ENCODE data around the gene RASL11B. TPM values are rescaled to one million over a fixed set of nuclear protein-coding genes. Genes with fewer than 3 reads are reported as not detected.

The RASL11B gene
- total and polyA plus RNA-seq, 2 donors (not counting 3 experiments of a cell fraction or from before 2014, with no cell fraction given), result 0.83 TPM; not detected in 1

- TF ChIP-seq POLR2A (IDR thresholded peaks at IDR 0.05; ENCODE audit: low read depth, low read length), result no peak
- no peak for TF ChIP-seq EZH2 (IDR thresholded peaks at IDR 0.05; ENCODE audit: borderline replicate concordance, low read depth, low read length, severe bottlenecking)
- Histone ChIP-seq H3K9me3 (replicated peaks; ENCODE audit: control insufficient read depth, insufficient read depth, low read length) (no peaks in the 10 kb centered on the region), H3K4me3 (replicated peaks in 1 of 3; ENCODE audit: insufficient read depth in 1 of 3, low read depth in 1 of 3, low read length in 3 of 3) (no peak overlapping the region), H3K4me2 (ENCODE audit: insufficient read depth, low read length) (no peak overlapping the region), H4K20me1 (replicated peaks; ENCODE audit: control insufficient read depth, extremely low read depth, insufficient read depth, low read length) (no peaks in the 10 kb centered on the region), H3K27me3 (ENCODE audit: control insufficient read depth in 2 of 2, insufficient read depth in 2 of 2, low read length in 2 of 2) (peaks cover 3 to 4% of the 10 kb centered on the region in 2 experiments), H3K9ac (replicated peaks; ENCODE audit: extremely low read depth, insufficient read depth, low read length) (no peak overlapping the region), H3K36me3 (ENCODE audit: control insufficient read depth in 2 of 2, extremely low read depth in 1 of 2, insufficient read depth in 2 of 2, low read length in 2 of 2) (no peaks in the 10 kb centered on the region), H3K79me2 (ENCODE audit: control insufficient read depth, insufficient read depth, low read length) (no peaks in the 10 kb centered on the region), H3K4me1 (ENCODE audit: control insufficient read depth, extremely low read depth, insufficient read depth, low read length) (no peaks in the 10 kb centered on the region), H3K27ac (ENCODE audit: insufficient read depth, low read depth, low read length) (no peak overlapping the region), H2AFZ (ENCODE audit: low read depth, low read length) (no peak overlapping the region), H3K9me1 (replicated peaks; ENCODE audit: control insufficient read depth, extremely low read depth, insufficient read depth, low read length) (no peaks in the 10 kb centered on the region)
- CTCF ChIA-PET, result no interaction called here
- no TSS peak for BruUV-seq (replicated peaks)
- intact Hi-C loops (cut with micrococcal nuclease), result no loop called here
- POLR2A ChIA-PET, result no interaction called here
- DNase-seq (ENCODE audit: low read depth, low spot score) (no peak), FAIRE-seq (no peak)
- dilution Hi-C loops (cut with MboI; ENCODE audit: extremely low pct_ligation_motif_present, low sequenced_read_pairs), result no loop called here
Observed at GRCh38 chr4:52852041-52852440, 10.1 kb upstream of the RASL11B start.

GRCh38 chr4:52852711-52853110, 9.4 kb upstream of the RASL11B start:
- no peak overlapping the region for H3K9ac ChIP-seq (replicated peaks; ENCODE audit: extremely low read depth, insufficient read depth, low read length)
- H3K27ac ChIP-seq (ENCODE audit: insufficient read depth, low read depth, low read length), result no peak overlapping the region
- no peak overlapping the region for H2AFZ ChIP-seq (ENCODE audit: low read depth, low read length)
- ChIA-PET CTCF (interaction anchor here (0.7 to 1.5 kb wide), 2 partner anchors 11 to 139 kb away, joined by 3 to 5 read pairs; no protein-coding TSS in a partner anchor), POLR2A (no interaction called here)
- BruUV-seq (replicated peaks), result no TSS peak
- H3K36me3 ChIP-seq (ENCODE audit: control insufficient read depth in 2 of 2, extremely low read depth in 1 of 2, insufficient read depth in 2 of 2, low read length in 2 of 2), result no peaks in the 10 kb centered on the region
- H3K79me2 ChIP-seq (ENCODE audit: control insufficient read depth, insufficient read depth, low read length), result no peaks in the 10 kb centered on the region
- H3K4me2 ChIP-seq (ENCODE audit: insufficient read depth, low read length), result no peak overlapping the region
- no peaks in the 10 kb centered on the region for H3K9me1 ChIP-seq (replicated peaks; ENCODE audit: control insufficient read depth, extremely low read depth, insufficient read depth, low read length)
- FAIRE-seq, result no peak
- no peak for TF ChIP-seq GATA2 (IDR thresholded peaks at IDR 0.05; ENCODE audit: insufficient read depth, insufficient read length, low read depth, low read length)
- no peak for TF ChIP-seq POLR2A (IDR thresholded peaks at IDR 0.05; ENCODE audit: low read depth, low read length)
- no peak for TF ChIP-seq POLR2AphosphoS5 (IDR thresholded peaks at IDR 0.05; ENCODE audit: insufficient read depth, low read depth, low read length)
- TF ChIP-seq EZH2 (IDR thresholded peaks at IDR 0.05; ENCODE audit: borderline replicate concordance, low read depth, low read length, severe bottlenecking), result no peak
- TF ChIP-seq FOS (IDR thresholded peaks at IDR 0.05; ENCODE audit: borderline replicate concordance, insufficient read depth, low read length), result no peak
- TF ChIP-seq JUN (IDR thresholded peaks at IDR 0.05; ENCODE audit: borderline replicate concordance, insufficient read depth, insufficient read length, low read depth), result no peak
- TF ChIP-seq CTCF (IDR thresholded peaks at IDR 0.05; ENCODE audit: extremely low read depth in 1 of 2, insufficient read depth in 1 of 2, low read depth in 1 of 2, low read length in 2 of 2), result no peak
- H3K9me3 ChIP-seq (replicated peaks; ENCODE audit: control insufficient read depth, insufficient read depth, low read length), result no peaks in the 10 kb centered on the region
- peaks cover 3 to 4% of the 10 kb centered on the region in 2 experiments for H3K27me3 ChIP-seq (ENCODE audit: control insufficient read depth in 2 of 2, insufficient read depth in 2 of 2, low read length in 2 of 2)
- intact Hi-C loops (cut with micrococcal nuclease), result no loop called here
- H4K20me1 ChIP-seq (replicated peaks; ENCODE audit: control insufficient read depth, extremely low read depth, insufficient read depth, low read length), result no peaks in the 10 kb centered on the region
- H3K4me3 ChIP-seq (replicated peaks in 1 of 3; ENCODE audit: insufficient read depth in 1 of 3, low read depth in 1 of 3, low read length in 3 of 3), result no peak overlapping the region
- dilution Hi-C loops (cut with MboI; ENCODE audit: extremely low pct_ligation_motif_present, low sequenced_read_pairs), result no loop called here
- DNase-seq (ENCODE audit: low read depth, low spot score), result no peak
- no peaks in the 10 kb centered on the region for H3K4me1 ChIP-seq (ENCODE audit: control insufficient read depth, extremely low read depth, insufficient read depth, low read length)
